HG03103 (cell line): ENCODE results near the gene ADD1.
"Not testable (repeated sequence)": the region's sequence is repeated elsewhere in the genome, so short reads cannot be mapped to it uniquely, and the experiment has no call there.

Experiments used
- ATAC-seq: cut with Tn5 transposase; IDR thresholded peaks from one replicate; pipeline ENCODE4 v1.9.1; 2021; ENCODE audit warnings: low read depth; ENCODE audit not compliant: unreplicated experiment

The ADD1 gene

DNA sequence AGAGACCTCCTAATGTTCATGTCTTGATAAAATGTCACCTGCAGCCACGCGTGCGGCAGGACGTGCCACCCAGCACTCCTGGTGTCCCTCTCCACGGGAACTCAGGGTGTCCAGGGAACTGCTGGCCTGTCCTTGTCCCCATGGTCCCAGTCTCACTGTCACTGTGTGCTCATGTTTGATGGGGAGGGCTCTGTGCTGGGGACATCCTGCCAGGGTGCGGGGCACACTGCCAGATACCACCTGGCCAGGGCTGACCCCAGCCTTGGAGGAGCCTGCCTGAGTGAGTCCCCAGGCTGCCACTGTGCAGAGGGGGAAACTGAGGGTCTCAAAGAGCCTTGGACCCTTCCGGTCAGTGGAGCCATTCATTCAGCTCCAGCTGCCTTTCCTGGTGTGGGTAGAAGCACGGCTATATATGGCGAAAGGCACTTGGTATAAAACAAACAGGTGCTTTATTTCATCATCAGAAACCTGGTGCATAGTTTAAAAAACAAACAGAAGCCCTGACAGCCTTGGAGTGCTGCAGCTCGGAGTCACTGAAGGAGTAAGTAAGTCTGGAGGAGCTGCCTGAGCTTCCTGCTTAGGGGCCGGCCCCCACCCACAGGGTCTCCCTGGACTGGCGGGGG is 86.6 kb downstream of the ADD1 start:
- no peak for ATAC-seq

- no peak for ATAC-seq
Measured at GRCh38 chr4:2930758-2931511, 87.3 kb downstream of the ADD1 start.

DNA sequence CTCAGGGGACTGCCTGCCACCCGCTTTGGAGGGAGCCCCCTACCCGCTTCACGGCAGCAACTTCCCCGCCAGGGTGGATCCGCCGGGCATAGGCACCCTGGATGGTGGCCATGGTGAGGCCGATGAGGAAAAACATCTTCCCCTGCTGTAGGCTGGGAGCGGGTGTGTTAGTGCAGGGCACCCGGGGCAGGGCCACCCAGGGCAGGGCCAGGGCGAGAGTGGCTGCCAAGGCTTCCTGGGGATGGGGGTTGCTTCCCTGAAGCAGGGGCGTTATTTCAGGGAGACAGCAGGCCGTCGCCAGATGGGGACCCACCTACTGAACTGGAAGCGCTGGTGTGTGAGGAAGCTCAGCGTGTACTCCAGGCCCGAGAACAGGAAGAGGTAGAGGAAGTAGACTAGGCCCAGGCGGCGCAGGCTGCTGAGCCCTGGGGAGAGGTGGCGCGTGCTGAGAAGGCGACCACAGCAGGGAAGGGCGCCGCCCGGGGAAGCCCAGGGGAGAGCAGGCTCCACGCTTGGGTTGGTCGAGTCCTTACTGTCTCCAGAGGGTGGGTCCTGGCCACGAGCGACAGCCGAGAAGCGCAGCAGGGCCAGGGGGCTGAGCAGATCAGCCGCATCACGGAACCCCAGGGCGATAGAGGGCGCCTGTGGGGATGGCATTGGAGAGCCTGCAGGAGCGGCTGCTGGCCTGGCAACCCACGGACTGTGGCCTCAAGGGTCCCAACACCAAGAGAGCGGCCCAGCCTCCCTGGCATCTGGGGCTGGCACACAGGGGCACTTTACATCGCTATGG is 88.1 kb downstream of the ADD1 start:
- no peak for ATAC-seq

GRCh38 chr4:2932321-2932950 is 88.8 kb downstream of the ADD1 start:
- no peak for ATAC-seq

- ATAC-seq: no peak
Measured at GRCh38 chr4:2932951-2933565, 89.4 kb downstream of the ADD1 start.

GRCh38 chr4:2933566-2934076 is 90.0 kb downstream of the ADD1 start:
- ATAC-seq: no peak

DNA sequence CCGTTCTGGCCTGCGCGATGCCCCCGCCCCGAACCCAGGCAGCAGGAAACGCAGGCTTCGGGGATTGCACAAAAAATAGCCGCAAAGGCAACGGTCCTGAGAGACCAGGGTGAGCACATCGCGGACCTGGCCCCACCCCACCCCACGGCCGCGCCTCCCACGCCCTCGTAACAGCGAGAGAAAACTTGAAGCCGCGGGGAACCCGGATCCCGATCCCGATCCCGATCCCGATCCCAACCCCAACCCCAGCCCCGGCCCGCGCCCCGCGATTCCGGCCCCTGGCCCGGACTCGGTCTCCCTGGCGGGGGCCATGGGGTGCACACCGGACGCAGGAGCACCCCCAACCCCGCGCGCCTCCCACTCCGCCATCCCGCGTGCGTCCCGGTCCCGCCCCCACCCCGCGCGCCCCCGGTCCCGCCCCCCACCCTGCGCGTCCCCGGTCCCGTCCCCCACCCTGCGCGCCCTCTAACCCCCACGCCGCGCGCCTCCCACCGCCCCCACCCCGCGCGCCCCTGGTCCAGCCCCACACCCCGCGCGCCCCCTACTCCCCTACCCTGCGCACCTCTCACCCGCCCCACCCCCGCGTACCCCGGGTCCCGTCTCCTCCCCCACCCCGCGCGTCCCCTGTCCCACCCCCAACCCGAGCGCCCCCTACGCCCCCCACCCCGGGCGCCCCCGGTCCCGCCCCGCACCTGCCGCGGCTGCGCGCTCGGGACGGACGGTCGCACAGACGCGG is 90.6 kb downstream of the ADD1 start:
- no peak for ATAC-seq

- no peak for ATAC-seq
Measured at GRCh38 chr4:2934813-2935761, 91.4 kb downstream of the ADD1 start.

DNA sequence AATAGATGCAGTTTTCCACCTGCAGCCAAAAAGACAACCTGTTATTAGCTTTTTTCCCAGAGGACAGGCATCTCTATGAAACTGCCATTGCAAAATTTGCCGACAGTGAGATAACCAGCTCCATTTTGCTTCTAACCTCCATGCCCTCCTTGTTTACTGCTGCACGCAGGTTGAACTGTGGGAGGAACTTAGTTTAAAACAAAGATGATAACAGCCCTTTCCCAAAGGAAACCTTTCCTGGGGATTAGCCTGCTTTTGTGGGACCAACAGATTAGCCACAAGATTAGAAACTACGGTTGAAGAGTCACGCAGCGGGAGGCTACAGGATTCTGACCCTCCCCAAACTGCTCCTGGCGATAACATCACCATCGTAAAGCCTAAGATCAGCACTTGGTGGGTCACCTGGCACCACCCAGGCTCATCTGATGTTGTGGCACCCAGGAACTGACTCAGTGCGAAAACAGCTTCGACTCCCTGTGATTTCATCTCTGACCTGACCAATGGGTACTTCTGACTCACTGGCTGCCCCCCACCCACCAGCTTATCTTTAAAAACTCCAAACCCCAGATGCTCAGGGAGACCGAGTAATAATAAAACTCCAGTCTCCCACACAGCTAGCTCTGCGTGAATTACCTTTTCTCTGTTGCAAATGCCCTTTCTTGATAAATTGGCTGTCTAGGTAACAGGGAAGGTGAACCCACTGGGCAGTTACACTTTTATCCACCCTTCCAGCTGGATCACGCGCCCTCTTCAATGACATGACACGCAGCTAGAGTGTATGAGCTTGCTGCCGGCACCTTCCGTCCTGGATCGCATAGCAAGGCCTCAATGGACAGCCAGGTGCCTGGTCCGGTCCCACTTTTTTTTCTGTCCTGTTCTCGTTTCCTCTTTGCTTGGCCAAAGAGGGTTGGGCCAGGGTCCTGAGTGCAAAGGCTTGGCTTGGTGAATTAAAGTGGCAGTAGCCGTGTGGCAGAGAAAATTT is 92.4 kb downstream of the ADD1 start:
- ATAC-seq: no peak

GRCh38 chr4:2936773-2937145 is 93.1 kb downstream of the ADD1 start:
- peak; percentile 40 for ATAC-seq

GRCh38 chr4:2937146-2937857 is 93.7 kb downstream of the ADD1 start:
- no peak for ATAC-seq

- ATAC-seq: no peak
Measured at GRCh38 chr4:2937986-2938385, 94.3 kb downstream of the ADD1 start.

DNA sequence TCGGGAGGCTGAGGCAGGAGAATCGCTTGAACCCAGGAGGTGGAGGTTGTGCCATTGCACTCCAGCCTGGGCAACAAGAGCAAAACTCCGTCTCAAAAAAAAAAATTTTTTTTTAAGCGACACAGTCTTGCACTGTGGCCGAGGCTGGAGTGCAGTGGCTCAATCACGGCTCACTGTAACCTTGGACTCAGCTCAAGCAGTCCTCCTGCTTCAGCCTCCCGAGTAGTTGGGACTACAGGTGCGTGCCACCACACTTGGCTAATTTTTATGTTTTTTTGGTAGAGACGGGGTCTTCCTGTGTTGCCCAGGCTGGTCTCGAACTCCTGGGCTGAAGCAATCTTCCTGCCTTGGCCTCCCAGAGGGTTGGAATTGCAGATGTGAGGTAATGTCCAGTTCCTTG is 94.8 kb downstream of the ADD1 start:
- ATAC-seq: not testable (repeated sequence)

- no peak for ATAC-seq
Measured at GRCh38 chr4:2938906-2939305, 95.3 kb downstream of the ADD1 start.

- ATAC-seq: no peak
Measured at GRCh38 chr4:2939383-2940243, 96.0 kb downstream of the ADD1 start.
